A549 (cell line): ENCODE results near the gene COL5A2.

Experiments
- CTCF ChIP-seq: fragments of >200 bp; sonication (Bioruptor Twin); formaldehyde crosslinking; IDR thresholded peaks from 3 replicates; pipeline ENCODE4 v1.5.1; 2016
- E2F6 ChIP-seq: IDR thresholded peaks from 2 replicates; pipeline ENCODE4 v1.6.1; 2012; ENCODE audit warnings: low read depth, borderline replicate concordance
- EP300 ChIP-seq, 2 experiments: fragments of >200 bp; sonication (Bioruptor Twin); formaldehyde crosslinking; IDR thresholded peaks; 2 replicates in 1 of 2; 3 replicates in 1 of 2; pipeline ENCODE4 v1.6.1; 2016 to 2017
- JUNB ChIP-seq: fragments of >200 bp; sonication (Bioruptor Twin); formaldehyde crosslinking; IDR thresholded peaks from 2 replicates; pipeline ENCODE4 v1.6.1; 2016
- KDM5A ChIP-seq: fragments of 200-600 bp; sonication (generic); IDR thresholded peaks from 2 replicates; pipeline ENCODE4 v1.6.1; 2016; ENCODE audit warnings: antibody characterized with exemption, mild to moderate bottlenecking
- POLR2A ChIP-seq: IDR thresholded peaks from 2 replicates; pipeline ENCODE4 v1.6.1; 2012; ENCODE audit warnings: mild to moderate bottlenecking, low read length
- POLR2AphosphoS2 ChIP-seq: conservative IDR thresholded peaks from 2 replicates; pipeline ENCODE4 v1.6.1; 2012; ENCODE audit warnings: low read length, improper control_type of control experiment, inconsistent platforms

- TF ChIP-seq JUNB (no peak), KDM5A (no peak), POLR2A (no peak), CTCF (no peak), EP300 (IDR thresholded peaks at IDR 0.05) (no peak), POLR2AphosphoS2 (no peak), E2F6 (no peak)
Measured at GRCh38 chr2:189144700-189145211, 34.8 kb downstream of the COL5A2 start.
